CD4-positive, alpha-beta T cell treated with Interleukin-21 for 1 hour (primary cell): Measurements from ENCODE around the gene TNN.

Experiments used
- DNase-seq: peaks from one replicate; pipeline ENCODE4 v3.0.0-alpha.2; 2020

TNN gene

GRCh38 chr1:175178056-175178455 is 110.4 kb downstream of the TNN start:
- DNase-seq: no peak

GRCh38 chr1:175178456-175178855 is 110.8 kb downstream of the TNN start:
- no peak for DNase-seq

GRCh38 chr1:175179837-175180590 is 112.4 kb downstream of the TNN start:
- no peak for DNase-seq

GRCh38 chr1:175182201-175182746 is 114.6 kb downstream of the TNN start:
- no peak for DNase-seq

- DNase-seq: no peak
These were observed 116.0 kb downstream of the TNN start for GRCh38 chr1:175183586-175183985.

GRCh38 chr1:175185903-175186302 is 118.3 kb downstream of the TNN start:
- no peak for DNase-seq

- no peak for DNase-seq
These were observed 119.0 kb downstream of the TNN start for GRCh38 chr1:175186433-175187160.

GRCh38 chr1:175188936-175189335 is 121.3 kb downstream of the TNN start:
- DNase-seq: peak; percentile 76

GRCh38 chr1:175191659-175192058 is 124.0 kb downstream of the TNN start:
- DNase-seq: peak; percentile 53

GRCh38 chr1:175192111-175192629 is 124.5 kb downstream of the TNN start:
- peak; percentile 17 for DNase-seq

GRCh38 chr1:175192630-175193526 is 125.2 kb downstream of the TNN start, which contains the start of gene KIAA0040:
Gene KIAA0040 (minus strand): TSS chr1:175192776. CDS start chr1:175161013, 31,763 bp downstream.
- peak; percentile 66 for DNase-seq

GRCh38 chr1:175193527-175193910 is 125.9 kb downstream of the TNN start:
- no peak for DNase-seq

GRCh38 chr1:175195281-175195680 is 127.6 kb downstream of the TNN start:
- no peak for DNase-seq

- no peak for DNase-seq
These were observed 128.2 kb downstream of the TNN start for GRCh38 chr1:175195798-175196197.

- no peak for DNase-seq
These were observed 129.9 kb downstream of the TNN start for GRCh38 chr1:175197531-175197930.
